GM18502 (cell line): ENCODE measurements around the gene FPGS.
A peak's percentile ranks its signal among the peaks of the same experiment; 100 is the strongest.
"Not testable (repeated sequence)": the region's sequence is repeated elsewhere in the genome, so short reads cannot be mapped to it uniquely, and the experiment has no call there.

Experiments used
- ATAC-seq: cut with Tn5 transposase; IDR thresholded peaks from one replicate; pipeline ENCODE4 v1.9.1; 2021; ENCODE audit warnings: mild to moderate bottlenecking; ENCODE audit not compliant: unreplicated experiment, poor library complexity

The FPGS gene

GRCh38 chr9:127770905-127771569 is 31.6 kb upstream of the FPGS start:
- peak; percentile 85 for ATAC-seq

GRCh38 chr9:127771570-127772189 is 31.0 kb upstream of the FPGS start:
- ATAC-seq, result no peak

GRCh38 chr9:127772603-127773002 is 30.1 kb upstream of the FPGS start:
- no peak for ATAC-seq

DNA sequence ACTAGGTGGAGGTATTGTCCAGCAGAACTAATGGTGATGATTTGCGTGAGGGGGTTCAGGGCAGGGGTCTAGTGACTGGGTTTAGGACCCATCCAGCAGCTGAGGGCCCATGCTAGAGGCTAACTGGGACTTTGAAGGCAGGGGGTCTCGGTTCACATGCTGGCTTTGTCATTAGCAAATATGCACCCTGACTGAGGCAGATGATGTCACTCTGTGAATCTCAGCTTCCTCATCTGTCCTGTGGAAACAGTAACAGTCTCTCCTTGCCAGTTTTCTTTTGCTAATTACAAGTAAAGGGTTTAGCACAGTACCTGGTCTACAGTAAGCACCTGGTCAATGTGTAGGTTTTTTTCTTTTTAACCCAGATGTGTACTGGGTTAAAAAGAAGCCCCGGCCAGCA is 29.4 kb upstream of the FPGS start:
- no peak for ATAC-seq

DNA sequence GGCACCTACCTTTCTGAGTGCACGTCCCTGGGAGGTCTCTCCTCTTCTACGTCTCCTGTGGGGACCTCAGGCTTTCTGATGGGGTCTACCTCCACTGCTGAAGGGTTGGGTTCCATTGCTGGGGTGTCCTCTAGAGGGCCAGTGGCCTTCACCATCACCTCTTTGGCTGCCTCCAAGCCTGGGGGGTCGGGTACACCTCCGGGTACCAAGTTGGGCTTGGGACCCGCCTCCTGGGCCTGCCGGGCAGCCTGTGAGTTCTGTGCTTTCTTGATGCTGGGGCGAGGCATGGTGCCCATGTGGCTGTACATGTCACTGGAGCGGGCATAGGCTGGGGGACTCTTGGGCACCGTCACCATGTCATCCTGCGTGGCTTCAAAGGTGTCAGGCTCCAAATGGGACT is 28.7 kb upstream of the FPGS start:
- no peak for ATAC-seq

- no peak for ATAC-seq
Measured at GRCh38 chr9:127776195-127776923, 26.3 kb upstream of the FPGS start.

DNA sequence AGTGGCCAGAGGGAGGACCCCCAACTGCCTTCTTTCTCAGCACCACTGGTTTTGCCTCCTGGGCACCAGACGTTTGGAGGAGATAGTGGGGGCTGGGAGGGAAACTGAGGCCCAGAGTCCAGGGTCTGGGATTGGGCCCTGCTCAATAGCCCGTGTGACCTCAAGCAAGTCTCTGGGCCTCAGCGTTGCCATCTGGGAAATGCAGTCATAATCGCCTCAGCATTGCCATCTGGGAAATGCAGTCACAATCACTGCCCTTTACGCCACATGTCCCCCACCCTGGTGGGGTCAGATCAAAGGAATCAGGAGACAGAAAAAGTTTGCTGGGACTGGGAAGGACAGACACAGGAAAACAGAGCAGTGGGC is 25.8 kb upstream of the FPGS start:
- no peak for ATAC-seq

DNA sequence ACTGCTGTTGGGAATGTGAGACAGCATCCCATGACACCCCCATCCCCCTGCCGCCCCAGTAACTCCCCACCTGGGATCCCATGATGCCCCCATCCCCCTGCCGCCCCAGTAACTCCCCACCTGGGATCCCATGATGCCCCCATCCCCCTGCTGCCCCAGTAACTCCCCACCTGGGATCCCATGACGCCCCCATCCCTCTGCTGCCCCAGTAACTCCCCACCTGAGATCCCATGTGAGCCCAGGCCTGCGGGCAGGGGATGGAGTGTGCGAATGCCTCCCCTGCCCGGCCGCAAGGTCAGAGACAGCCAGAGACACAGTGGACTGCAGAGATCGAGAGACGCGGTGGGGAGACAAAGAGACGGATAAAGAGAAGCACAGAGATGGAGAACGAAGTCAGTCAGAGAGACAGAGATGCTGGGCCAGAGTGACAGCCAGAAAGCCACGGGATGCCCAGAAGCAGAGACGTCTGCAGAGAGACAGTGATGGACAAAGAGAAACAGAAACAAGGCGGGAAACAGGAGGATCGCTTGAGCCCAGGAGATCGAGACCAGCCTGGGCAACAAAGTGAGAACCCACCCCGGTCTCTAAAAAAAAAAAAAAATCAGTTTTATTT is 25.2 kb upstream of the FPGS start:
- no peak for ATAC-seq

DNA sequence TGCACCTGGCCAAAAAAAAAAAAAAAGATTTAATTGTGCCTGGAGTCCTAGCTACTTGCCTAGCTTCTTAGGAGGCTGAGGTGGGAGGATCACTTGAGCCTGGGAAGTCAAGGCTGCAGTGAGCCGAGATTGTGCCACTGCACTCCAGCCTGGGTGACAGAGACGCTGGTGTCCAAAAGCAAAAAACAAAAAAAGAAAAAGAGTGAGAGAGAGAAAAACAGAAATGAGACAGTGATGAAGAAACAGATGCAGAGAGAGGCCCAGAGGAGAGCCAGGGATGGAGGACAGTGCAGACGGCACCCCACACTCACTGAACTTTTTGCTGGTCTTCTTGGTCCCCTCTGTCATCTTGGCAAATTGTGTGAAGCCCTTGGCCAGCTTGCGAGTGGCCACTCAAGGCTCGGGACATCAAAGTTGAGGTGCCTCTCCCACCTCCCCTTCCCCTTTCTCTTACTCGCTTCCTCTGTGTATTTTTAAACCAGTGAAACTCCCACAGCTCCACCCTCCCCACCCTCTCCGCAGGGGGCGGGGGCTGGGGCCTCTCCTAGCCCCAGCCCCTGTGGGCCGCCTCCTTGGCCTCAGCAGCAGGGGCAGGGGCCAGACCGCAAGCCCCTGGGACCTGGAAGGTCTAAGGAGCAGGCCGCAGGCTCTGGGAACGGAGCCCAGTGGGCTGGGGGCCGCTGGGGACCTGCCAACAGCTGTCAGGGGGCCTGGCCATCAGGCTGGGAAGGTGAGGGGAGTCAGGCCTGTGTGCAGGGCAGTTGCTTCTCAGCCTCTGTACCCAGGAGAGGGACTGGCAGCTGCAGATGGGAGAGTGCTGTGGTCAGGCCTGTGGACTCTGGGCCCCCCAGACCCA is 24.2 kb upstream of the FPGS start, which contains the start of gene SH2D3C:
SH2D3C (minus strand) TSS at position 387 of the 856 bp plus-strand sequence; CDS start at position 348, 39 bp downstream.
- ATAC-seq, result peak; percentile 30

DNA sequence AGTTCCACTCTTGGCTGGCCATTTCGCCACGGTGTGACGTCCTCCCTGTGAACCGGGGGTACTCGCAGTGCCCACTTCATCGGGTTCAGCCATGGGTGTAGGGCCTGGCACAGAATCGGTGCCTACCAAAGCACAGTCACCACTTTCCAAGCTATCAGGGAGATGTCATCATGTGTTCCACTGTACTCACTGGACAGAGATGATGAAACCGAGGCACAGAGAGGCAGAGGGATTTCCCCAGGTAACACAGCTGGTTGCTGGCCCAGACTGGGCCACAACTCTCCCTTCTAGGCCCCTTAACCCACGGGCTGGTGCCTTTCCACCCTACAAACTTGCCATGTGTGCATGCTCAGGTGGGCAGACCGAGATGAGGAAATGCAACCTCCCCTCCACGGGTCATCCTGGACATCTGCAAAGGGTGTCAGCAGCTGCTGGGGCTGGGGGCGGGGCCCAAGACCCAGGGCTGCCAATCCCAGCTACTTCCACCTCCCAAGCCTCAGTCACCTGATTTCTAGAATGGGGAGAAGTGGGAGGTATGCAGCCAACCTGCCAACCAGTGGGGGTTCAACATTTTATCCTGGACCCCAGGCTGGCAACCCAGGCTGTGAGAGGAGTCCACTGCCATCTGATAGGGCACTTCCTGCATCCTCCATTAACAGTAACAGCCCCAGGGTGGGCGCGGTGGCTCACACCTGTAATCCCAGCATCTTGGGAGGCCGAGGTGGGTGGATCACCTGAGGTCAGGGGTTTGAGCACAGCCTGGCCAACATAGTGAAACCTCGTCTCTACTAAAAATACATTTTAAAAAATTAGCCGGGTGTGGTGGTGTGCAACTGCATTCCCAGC is 23.3 kb upstream of the FPGS start:
- peak; percentile 42 for ATAC-seq

DNA sequence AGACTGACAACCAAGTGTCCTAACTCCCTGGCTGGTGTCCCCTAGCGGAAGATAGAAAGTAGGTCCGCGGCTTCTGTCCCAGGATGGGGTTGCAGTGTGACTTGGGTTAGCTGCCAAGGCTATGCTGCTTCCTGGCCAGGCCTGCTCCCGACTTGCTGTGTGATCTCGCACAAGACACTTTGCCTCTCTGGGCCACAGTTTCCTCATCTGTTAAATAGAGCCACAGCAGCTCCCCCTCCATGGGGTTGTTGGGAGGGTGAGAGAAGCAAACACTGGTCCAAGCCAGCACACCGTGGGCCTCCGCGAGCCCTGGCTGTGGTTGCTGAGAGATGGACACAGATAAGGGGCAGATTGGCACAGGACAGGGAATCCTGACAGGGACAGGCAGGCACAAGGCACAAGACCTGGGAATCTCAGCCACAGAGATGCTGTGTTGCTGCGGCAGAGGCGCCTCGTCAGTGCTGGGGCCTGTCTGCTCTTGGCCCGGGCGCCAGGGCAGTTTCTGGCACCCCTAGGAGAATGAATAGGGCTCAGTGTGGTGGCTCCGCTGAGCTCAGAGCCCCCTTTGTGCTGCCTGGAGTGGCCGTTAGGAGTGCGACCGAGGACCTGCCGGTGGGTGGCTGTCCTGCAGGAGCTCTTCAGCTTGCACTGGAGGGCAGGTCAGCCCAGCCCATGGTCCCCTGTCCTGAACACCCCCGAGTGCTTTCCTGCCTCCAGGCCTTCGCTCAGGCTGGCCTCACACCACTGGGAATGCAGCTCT is 22.4 kb upstream of the FPGS start:
- no peak for ATAC-seq

DNA sequence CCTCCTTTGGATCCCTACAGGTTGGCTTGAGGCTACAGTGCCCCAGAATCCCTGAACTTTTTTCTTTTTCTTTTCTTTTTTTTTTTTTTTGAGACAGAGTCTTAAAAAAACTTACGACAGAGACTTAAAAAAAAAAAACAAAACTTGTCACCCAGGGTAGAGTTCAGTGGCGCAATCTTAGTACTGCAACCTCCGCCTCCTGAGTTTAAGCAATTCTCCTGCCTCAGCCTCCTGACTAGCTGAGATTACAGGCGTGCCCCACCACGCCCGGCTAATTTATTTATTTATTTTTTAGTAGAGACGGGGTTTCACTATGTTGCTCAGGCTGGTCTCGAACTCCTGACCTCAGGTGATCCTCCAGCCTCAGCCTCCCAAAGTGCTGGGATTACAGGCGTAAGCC is 21.8 kb upstream of the FPGS start:
- not testable (repeated sequence) for ATAC-seq

GRCh38 chr9:127781806-127782205 is 20.9 kb upstream of the FPGS start:
- no peak for ATAC-seq

- ATAC-seq, result no peak
Measured at GRCh38 chr9:127783111-127784008, 19.3 kb upstream of the FPGS start.

GRCh38 chr9:127785023-127785932 is 17.4 kb upstream of the FPGS start:
- peak; percentile 49 for ATAC-seq

- ATAC-seq, result peak; percentile 60
Measured at GRCh38 chr9:127785933-127786772, 16.5 kb upstream of the FPGS start, which contains the start of gene CDK9. Gene CDK9, plus strand, starts transcription at chr9:127786034. Its CDS starts 115 bp downstream, at chr9:127786149.
